Neural progenitor cell (in vitro differentiated cells): ENCODE results near the gene RIN2.

Source experiments
- EZH2 ChIP-seq: fragments of 200-600 bp; sonication (generic); IDR thresholded peaks from 2 replicates; pipeline ENCODE4 v1.6.1; 2017; ENCODE audit warnings: antibody characterized with exemption, mild to moderate bottlenecking, moderate library complexity
- EZH2phosphoT487 ChIP-seq: fragments of 200-600 bp; sonication (generic); IDR thresholded peaks from 2 replicates; pipeline ENCODE4 v1.6.1; 2017; ENCODE audit warnings: antibody characterized with exemption
- TF ChIP-seq, protein P1 (sequence below): fragments of 200-600 bp; sonication (generic); IDR thresholded peaks from 2 replicates; pipeline ENCODE4 v1.5.1; 2017; ENCODE audit warnings: antibody characterized with exemption, mild to moderate bottlenecking

DNA sequence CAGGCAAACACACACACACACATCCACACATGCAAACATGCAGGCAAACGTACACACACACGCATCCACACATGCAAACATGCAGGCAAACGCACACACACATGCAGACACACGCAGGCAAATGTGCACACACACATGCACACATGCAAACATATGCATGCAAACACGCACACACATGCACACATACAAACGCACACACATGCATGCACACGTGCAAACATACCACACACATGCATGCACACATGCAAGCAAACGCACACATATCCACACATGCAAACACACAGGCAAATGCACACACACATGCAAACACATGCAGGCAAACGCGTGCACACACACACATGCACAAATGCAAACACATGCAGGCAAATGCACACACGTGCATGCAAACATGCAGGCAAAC, 46.9 kb upstream of the RIN2 start:
- TF ChIP-seq EZH2, result no peak
- TF ChIP-seq, protein P1, sequence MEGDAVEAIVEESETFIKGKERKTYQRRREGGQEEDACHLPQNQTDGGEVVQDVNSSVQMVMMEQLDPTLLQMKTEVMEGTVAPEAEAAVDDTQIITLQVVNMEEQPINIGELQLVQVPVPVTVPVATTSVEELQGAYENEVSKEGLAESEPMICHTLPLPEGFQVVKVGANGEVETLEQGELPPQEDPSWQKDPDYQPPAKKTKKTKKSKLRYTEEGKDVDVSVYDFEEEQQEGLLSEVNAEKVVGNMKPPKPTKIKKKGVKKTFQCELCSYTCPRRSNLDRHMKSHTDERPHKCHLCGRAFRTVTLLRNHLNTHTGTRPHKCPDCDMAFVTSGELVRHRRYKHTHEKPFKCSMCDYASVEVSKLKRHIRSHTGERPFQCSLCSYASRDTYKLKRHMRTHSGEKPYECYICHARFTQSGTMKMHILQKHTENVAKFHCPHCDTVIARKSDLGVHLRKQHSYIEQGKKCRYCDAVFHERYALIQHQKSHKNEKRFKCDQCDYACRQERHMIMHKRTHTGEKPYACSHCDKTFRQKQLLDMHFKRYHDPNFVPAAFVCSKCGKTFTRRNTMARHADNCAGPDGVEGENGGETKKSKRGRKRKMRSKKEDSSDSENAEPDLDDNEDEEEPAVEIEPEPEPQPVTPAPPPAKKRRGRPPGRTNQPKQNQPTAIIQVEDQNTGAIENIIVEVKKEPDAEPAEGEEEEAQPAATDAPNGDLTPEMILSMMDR, result no peak
- TF ChIP-seq EZH2phosphoT487, result no peak
